Fibroblast of skin of right biceps (primary cell): Measurements from ENCODE around the gene GJC2.

Source experiments
- DNase-seq: peaks from one replicate; pipeline ENCODE4 v3.0.0-alpha.2; 2013

The GJC2 gene

DNA sequence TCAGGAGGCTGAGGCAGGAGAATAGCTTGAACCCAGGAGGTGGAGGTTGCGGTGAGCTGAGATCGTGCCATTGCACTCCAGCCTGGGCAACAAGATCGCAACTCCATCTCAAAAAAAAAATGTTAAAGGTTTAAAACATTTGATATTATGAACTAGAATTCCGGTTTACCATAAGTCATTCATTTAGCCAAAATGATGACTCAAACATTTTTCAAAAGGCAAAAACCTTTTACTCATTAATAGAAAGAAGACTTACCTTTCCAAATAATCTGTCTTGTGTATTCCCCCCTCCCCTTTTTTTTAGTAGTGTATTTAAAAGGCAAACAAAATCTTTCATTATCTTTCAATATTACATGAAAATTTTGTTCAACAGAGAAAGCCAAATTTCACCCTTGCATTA lies 32.4 kb upstream of the GJC2 start:
- DNase-seq: no peak

DNA sequence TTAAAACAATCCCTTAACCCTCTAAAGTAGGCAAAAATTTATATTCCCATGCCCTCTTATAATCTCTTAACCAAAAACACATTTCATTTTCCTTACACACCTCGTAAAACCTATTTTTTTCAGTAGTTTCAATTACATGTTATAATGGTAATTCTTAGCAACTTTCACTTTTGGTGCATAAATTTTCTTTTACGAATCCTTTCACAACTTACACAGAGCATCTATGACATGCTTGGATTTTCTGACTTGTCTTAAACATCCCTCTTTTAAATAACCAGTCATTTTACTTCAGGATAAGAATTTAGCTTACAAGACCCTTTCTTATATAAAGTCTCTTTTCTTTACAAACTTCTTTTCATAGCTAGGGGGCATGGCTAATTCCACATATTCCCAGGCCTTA lies 31.7 kb upstream of the GJC2 start:
- no peak for DNase-seq

DNA sequence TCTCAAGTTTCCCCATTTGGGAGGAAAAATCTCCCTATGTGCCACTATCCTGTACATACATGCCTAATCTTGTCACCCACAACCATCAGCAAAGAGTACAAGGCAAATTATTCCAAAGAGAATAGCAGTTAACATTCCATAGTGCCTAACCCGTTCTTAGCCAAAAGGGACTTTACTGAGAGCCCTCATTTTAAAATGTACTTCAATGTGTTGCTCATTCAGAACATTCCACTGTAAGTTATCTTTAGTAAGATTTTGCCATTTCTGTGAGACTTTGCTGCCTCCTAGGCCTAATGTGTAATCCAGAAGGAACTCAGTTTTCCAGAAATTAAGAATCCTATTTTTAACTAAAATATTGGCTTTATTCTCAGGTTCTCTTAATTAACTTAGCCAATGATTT lies 29.4 kb upstream of the GJC2 start:
- DNase-seq: no peak

DNA sequence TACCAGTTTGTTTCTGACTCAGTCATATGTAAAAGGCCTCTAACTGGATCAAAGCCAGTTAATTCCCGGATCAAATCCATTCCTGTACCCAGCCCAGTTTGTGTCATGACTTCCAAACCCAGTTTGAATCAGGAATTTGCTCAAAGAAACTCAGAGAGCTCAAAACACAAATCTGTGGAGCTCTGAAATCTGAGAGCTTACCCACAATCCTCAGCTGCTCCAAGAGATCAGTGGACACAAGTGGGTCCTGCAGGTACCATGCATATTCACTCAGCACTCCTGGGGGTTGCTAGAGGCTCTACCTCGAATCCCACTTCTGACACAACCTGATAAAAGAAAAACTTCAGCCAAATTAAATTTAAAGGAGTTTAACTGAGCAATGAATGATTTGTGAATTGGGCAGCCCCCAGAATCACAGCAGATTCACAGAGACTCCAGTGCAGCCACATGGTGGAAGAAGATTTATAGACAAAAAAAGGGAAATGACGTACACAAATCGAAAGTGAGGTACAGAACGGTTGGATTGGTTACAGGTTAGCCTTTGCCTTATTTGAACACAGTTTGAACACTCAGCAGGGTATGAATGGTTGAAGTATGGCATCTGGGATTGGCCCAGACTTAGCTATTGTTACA lies 28.8 kb upstream of the GJC2 start:
- DNase-seq: no peak

DNA sequence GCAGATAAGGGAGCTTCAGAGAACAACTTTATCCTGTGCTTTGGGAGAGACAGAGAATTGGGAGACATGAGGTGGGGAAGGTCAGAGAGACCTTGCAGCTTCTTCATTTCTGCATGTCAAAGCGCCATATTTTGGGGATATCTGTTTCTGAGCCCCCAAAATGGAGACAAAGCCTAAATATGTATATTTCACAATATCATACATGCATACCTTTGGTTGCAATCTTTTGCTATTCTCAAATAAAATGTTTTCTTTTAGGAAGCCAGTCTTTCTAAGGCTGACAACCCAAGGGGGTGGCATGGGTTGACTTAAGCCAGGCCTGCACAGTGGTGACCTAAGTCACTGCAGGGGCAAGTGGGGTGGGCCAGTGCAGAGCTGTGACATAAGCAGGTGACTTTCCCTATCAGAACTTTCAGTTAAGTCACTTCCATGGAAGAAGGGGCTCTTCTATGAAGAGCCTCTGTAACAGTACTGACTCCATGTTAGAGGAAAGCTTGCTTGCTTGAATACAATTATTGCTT lies 26.7 kb upstream of the GJC2 start:
- DNase-seq: no peak

DNA sequence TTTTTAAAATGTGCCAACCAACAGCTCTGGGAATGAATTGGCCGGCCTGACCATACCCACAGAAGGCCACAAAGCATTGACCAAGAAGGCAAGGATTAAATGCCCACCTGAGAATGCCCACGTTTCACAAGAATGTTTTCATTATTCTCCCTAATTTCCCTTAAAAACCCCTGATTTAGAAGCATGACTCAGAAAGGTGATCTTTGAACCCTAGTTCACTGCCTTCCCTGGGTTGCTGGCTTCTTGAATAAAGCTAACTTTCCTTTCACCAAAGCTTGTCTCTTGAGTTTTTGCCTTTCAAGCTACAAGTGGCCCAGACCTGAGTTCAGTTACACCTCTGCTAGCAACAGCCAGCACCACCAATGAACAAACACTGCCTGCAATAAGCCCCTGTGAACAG lies 26.2 kb upstream of the GJC2 start:
- no peak for DNase-seq

DNA sequence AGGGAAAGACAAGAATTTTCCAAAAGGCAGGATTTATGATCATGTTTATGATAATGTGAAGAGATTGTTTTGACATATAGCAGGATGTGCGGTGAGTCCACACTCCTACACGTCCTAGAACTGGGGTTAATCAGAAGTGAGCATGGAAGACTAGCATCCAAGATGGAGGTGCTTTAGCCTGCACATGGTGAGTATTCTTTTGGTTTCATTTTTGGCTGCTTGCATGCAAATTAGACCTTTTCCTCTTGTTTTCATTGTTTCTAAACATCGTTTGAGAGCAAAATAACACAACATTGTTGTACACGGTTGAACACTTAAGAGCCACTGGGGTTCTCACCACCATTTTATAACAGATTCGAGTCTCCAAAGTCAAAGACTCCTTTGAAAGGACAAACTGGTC lies 24.5 kb upstream of the GJC2 start:
- no peak for DNase-seq

DNA sequence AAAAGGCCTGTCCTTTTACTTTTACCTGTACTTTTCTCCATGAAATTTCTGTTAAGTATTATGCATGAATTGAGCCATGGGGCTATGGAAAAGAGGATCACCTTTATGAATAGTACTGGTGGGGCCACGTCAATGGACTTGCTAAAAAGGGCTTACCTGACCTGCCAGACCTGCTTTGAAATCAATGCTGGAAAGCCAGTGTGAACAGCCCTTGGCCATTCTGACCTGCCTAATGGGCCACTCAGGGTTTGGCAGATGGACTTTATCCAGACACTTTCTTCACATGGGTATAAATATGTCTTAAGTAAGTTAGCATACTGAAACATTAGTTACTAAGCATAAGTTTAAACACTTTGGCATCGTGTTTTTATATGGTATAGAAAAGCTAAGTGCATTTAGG lies 18.0 kb upstream of the GJC2 start:
- no peak for DNase-seq

DNA sequence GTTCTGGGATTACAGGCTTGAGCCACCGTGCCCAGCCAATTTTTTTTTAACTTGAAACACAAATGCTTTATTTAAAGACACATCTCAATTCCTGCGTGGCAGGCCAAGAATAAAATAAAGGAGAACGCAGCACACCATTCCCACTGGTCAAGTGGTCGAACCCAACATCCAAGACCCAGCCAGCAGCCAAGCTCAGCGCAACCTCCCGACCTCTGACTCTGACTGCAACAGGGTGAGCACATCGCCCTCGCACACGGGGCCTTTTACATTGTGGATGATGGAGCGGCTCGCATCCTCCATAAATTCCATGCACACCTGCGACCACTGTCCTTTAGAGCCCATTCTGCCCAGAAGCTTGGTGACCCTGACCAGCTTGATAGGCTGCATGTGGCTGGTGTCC lies 15.1 kb upstream of the GJC2 start:
- DNase-seq: no peak

DNA sequence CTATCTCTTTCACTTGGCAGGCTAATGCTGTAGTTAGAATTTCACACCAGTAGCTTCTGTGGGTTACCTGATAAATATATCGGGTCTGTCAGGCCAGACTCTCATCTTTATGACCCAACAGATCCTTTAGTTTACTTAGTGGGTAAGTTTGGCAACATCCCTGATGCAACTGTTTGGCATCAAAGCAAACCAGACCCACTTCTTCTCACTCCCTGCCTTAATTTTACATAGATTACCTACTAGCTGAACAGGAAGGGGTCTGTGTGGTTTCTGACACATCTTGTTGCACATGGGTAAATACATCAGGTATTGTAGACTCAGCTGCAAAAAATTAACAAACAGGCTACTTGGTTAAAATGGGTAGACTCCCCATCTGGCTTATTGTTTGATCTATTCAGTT lies 12.8 kb upstream of the GJC2 start:
- DNase-seq: no peak

DNA sequence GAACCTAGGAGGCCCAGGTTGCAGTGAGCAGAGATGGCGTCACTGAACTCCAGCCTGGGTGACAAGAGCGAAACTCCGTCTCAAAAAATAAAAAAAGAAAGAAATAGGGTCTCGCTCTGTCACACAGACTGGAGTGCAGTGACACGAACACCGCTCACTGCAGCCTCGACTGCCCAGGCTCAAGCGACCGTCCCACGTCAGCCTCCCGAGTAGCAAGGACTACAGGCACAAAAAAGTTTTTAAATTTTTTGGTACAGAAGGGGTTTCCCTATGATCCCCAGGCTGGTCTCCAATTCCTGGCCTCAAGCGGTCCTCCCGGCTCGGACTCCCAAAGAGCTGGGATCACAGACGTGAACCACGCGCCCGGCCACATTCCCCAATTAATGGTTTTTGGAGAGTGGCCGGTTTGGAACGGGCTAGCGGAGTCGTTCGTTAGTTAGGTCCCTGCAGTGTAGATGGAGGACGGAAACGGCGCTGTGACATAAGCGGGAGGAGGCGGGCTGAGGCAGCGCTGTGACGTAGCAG lies 10.3 kb upstream of the GJC2 start:
- DNase-seq: no peak

DNA sequence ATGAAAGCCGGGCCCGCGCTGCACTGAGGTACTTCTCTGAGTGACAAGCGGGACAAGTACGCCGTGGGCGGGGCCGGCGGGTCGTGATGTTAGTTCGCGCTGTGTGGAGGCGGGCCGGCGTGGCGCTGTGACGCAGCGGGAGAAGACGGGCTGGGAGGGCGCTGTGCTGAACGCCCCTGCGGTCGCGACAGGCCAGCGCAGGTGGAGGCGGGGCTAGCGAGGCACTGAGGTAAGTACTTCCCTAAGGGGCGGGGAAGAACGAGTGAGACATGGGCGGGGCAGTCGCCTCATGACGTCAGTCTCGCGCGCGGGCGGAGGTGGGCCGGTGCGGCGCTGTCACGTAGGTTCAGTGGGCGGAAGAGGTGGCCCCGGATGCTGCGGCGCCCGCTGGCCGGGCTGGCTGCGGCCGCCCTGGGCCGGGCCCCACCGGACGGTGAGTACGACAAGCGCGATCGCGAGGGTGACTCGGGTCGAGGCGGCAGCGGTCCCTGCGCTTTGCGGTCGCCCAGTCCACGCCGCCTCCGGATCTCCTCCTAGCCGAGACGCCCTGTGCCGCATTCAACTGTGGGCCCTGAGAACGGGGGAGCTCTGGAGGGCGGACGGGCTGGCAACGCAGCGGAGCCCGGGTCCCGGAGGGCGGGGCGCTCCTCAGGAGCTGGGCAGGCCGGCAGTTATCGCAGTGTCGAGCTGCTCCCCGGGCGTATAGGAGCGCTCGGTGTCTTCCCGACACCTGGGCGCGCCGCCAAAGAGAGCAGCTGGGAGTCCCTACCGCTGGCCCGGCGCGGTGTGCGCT lies 9.6 kb upstream of the GJC2 start, which contains the start of gene GUK1:
Gene GUK1, plus strand, starts transcription at position 349 of the 793 bp plus-strand sequence. Its CDS starts 24 bp downstream, at position 373.
- peak; percentile 100 for DNase-seq

DNA sequence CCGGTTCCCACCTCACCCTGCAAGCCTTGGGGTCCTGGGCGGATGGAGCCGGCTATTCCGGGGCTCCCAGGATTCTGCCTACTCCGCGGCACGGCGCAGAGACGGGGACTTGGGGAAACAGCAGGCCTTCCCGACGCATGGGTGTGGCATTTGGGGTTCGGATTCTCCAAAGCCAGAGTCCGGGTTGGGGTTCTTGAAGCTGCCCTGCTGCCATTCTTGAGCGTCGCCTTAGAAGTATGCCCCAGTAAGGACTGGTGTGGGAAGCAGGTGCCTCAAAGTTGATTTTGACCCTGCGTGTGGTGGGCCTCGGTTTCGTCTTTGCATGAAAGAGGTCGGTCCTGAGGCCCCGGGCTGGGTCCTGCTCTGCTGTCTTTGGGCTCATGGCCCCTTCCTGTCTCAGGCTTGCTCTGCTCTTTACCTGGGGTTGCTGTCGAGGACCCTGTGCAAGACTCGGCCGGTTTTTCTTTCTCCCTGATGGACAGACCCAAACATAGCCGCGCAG lies 9.0 kb upstream of the GJC2 start:
- no peak for DNase-seq

DNA sequence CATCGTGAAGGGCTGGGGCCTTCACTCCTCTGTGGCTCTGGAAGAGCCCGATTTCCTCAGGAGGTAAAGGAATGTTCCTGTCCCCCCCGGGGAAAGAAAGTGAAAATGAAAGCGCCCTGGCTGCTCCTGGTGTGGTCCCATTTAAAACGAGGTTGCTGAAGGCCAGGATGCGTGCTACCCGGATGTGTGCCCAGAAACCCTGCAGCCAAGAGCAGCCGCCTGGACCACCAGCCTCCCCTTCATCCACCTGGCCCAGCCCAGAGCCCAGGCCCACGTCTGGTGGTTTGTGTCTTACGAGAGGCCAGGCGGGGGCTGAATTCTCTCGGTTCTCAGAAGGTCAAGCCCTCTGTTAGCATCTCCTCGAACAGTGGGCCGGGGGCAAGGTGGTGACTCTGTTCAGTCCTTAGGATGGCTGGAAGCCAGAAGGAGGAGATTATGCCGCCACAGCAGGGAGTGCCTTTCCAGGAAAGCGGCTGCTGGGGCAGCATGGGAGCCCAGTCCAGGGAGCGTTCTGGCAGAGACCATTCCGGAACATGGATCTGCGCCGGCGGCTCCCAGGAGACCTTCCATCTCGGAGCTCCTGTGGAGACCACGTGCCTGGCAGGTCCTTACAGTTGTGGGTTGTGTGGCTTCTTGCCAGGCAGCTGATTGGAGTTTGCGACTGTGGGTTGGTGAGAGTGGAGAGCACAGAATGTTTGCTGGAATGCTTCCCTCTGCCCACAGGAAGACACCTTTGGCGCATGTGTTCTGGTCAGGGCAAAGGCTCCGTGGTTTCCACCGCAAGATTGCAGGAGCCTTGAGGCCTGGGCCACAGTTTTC lies 8.3 kb upstream of the GJC2 start:
- DNase-seq: no peak

DNA sequence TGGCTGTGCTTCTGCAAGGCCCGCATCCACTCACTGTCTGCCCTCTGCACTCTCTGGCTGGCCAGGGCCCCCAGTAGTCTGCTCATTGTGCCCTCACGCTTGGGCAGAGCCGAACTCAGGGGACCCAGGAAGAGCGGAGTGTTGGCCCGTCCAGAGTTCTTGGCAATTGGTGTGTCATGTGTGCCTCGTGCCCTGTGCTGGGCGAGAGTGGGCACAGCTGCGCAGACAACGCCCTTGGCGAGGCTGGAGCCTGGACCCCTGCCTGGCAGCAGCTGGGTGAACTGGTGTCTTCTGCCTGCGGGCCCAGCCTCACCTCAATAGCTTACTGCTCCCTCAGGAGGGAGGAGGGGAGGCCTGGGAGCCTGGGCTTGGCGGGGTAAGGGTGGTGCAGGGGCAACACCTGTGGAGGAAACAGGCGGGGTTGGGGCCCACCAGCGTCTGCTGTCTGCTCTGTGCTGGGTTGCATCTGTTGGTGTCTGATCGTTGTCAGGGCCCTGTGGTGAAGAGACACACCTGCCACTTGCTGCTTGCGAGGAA lies 7.5 kb upstream of the GJC2 start:
- no peak for DNase-seq

DNA sequence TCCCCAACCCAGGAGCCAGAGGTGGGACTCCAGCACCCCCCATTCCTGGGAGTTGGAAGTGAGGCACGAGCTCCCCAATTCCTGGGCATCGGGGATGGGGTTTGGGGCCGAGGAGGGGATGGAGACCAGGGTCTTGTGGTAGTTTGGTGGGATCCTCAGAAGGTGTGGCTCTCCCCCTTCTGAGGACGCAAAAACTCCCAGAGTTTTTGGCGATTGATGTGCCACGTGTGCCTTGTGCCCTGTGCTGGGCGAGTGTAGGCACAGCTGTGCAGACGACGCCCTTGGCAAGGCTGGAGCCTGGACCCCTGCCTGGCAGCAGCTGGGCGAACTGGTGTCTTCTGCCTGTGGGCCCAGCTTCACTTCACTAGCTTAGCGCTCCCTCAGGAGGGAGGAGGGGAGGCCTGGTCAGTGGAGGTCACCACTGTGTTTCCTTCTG lies 7.0 kb upstream of the GJC2 start:
- DNase-seq: no peak

DNA sequence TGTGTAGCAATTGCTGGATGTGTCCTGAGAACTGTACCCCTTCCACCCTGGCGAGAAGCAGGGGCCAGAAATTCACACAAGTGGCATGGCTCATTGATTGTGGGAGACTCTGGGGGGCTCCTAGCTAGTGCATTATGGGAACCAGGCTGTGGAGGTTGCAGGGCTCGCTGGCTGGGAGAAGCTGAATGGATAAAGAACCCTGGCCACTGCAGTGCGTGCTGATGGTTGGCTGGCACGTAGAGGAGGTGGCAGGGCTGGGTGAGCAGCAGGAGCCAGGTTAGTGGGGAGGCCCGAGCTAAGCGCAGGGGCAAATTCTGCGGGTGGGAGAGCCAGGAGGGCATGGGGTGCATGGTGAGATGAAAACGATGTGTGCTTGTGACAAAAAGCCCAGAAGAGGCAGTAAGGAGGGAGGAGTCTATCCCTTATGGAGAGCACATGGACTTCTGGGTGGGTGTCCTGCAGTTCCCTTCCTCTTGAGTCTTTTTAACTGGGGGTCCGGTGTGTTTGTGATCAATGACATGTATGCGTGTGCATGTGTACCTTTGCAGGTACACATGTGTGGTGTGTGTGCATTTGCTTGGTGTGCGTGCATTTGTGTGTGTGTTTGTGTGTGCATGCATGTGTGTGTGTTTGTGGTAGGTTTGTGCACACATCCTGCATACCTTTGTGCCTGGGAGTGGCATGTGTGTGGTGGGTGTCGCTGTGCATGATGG lies 6.1 kb upstream of the GJC2 start:
- DNase-seq: no peak

DNA sequence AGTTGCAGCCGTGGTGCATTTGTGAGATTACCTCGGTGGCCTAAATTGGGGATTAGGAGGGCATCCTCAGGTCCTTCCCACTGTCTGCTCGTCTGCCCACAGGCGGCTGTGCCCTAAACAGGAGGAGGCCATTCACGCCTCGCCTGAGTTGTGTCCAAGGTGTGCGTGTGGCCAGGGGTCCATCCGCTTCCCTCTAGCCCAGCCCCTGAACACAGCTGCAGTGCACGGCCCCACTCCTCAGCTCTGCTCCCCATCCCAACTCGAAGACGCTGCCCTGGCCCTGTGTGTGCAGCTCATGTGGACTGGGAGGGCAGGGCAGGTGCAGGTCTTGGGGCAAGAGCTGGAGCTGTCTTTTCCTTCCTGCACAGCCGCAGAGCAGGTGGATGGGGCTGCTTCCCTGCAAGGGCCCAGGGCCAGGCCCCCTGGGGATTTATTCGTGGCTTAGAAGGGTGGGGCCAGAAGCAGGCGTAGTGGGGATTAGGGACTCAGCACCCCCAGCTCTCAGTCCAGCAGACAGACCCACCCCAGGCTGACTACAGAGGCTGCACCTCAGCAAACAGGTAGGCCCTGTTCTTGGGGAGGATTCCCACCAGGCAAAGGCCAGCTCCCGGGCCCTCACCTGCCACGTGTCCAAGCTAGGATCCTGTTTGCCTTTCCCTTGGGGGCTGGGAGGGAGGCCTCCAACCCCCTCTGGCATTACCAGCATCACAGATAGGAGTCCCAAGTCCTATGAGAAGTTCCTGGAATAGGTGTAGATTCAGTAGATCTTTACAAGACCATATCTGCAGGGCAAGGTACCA lies 5.3 kb upstream of the GJC2 start:
- DNase-seq: no peak

DNA sequence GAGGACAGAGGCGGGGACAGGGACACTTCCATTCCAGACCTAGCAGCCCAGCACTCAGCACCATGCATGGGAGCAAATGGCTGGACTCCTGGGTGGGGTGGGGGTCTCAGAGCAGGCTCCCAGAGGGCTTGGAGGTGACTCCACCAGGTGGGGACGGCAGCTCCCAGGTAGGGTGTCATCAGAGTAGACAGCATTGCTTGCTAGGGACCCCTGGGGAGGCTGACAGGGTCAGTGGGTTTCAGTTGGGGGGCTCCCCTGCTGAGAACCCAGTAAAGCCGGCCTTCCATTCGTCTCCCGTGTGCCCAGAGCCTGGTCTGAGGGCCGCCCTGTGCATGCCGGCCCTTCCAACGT lies 4.8 kb upstream of the GJC2 start:
- no peak for DNase-seq

DNA sequence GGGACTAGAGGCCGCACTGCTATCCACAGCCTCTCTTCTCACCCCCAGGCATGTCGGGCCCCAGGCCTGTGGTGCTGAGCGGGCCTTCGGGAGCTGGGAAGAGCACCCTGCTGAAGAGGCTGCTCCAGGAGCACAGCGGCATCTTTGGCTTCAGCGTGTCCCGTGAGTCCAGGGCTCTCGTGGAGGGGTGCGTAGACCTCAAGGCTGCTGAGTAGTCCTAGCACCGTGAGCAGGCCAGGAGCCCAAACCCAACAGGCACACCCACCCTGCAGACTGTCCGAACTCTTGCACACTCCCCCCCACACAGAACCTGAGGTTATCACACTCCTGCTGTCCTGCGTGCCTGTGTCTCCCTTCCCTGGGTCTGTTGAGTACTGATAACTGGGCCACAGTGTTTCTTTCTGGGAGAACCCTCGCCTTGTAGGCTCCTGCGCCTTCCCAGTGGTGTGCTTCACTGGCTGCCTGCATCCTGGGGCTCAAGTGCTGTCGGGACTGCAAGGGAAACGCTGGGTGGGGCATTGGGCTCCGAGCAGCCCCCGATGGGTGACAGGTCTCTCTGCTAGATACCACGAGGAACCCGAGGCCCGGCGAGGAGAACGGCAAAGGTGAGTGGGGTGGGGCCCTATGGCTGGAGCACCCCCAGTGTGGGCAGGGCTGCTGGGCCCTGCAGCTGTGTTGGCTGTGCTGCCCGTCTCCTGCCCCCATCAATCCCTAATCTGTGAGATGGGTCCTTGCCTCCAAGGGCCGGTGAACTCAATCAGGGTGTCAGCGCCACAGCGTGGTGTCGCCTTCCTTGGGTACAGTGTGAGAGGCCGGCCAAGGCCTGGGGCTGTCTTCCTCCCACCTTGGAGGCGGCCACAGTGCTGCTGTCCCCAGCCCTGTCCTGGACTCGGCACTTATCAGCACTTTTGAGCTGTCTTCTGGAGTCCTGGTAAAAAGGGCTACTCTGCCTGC lies 4.0 kb upstream of the GJC2 start:
- no peak for DNase-seq
